NB4 (cell line): Measurements from ENCODE around the gene CYP26A1.

ENCODE experiments used
- DNase-seq: peaks from one replicate; pipeline ENCODE4 v3.0.0; 2010; ENCODE audit warnings: low read depth
- H3K4me3 ChIP-seq: one replicate; pipeline ENCODE4 v1.5.1; 2011; ENCODE audit warnings: mild to moderate bottlenecking, low read depth, low read length, moderate library complexity
- CTCF ChIP-seq: IDR thresholded peaks from one replicate; pipeline ENCODE4 v1.5.1; 2012; ENCODE audit warnings: low read depth, low read length
- MAX ChIP-seq: IDR thresholded peaks from 2 replicates; pipeline ENCODE4 v1.6.1; 2011; ENCODE audit warnings: low read depth, low read length
- MYC ChIP-seq: IDR thresholded peaks from 2 replicates; pipeline ENCODE4 v1.6.1; 2011; ENCODE audit warnings: low read depth, low read length
- POLR2A ChIP-seq: IDR thresholded peaks from 2 replicates; pipeline ENCODE4 v1.6.1; 2011; ENCODE audit warnings: mild to moderate bottlenecking; ENCODE audit not compliant: insufficient read length; ENCODE audit errors: extremely low read depth

Gene CYP26A1

GRCh38 chr10:93121311-93121710 lies 47.6 kb downstream of the CYP26A1 start:
- no peak for TF ChIP-seq CTCF
- TF ChIP-seq MYC: no peak
- no peak for TF ChIP-seq MAX
- TF ChIP-seq POLR2A: no peak
- no peak for DNase-seq
- no peak overlapping the region for H3K4me3 ChIP-seq

GRCh38 chr10:93123766-93124165 lies 50.1 kb downstream of the CYP26A1 start:
- DNase-seq: no peak
- TF ChIP-seq CTCF: no peak
- TF ChIP-seq MYC: no peak
- TF ChIP-seq POLR2A: no peak
- no peak for TF ChIP-seq MAX
- H3K4me3 ChIP-seq: no peak overlapping the region

GRCh38 chr10:93124580-93125318 lies 51.1 kb downstream of the CYP26A1 start:
- DNase-seq: peak; percentile 35
- TF ChIP-seq MAX (no peak), POLR2A (no peak), MYC (no peak), CTCF (no peak)
- H3K4me3 ChIP-seq: no peak overlapping the region

GRCh38 chr10:93125966-93126365 lies 52.3 kb downstream of the CYP26A1 start:
- no peak for TF ChIP-seq CTCF
- no peak for TF ChIP-seq POLR2A
- no peak for TF ChIP-seq MAX
- TF ChIP-seq MYC: no peak
- H3K4me3 ChIP-seq: no peak overlapping the region
- DNase-seq: no peak

- TF ChIP-seq POLR2A (no peak), CTCF (peak; percentile 45)
- peak; percentile 38 for DNase-seq
- H3K4me3 ChIP-seq: no peak overlapping the region
These were observed 52.9 kb downstream of the CYP26A1 start for GRCh38 chr10:93126483-93127052.
